Uterus (tissue), 4 donors: ENCODE measurements around the gene SNX19. TPM values are rescaled to one million over a fixed set of nuclear protein-coding genes. Genes with fewer than 3 reads are reported as not detected.

ENCODE experiments used
- DNase-seq, 2 donors: peaks; one replicate each; pipeline ENCODE4 v3.0.0-alpha.2; 2019 to 2020
- H3K27ac ChIP-seq, 2 donors: fragments of 200-600 bp; sonication (generic); 1 replicate in 1 of 2; 2 replicates in 1 of 2; pipeline ENCODE4 v1.5.1; 2016 to 2018
- H3K27me3 ChIP-seq, 2 donors: fragments of 200-600 bp; sonication (generic); one replicate each; pipeline ENCODE4 v1.5.1; 2018 to 2019; ENCODE audit warnings: control low read depth in 1 of 2
- H3K36me3 ChIP-seq, 2 donors: fragments of 200-600 bp; sonication (generic); one replicate each; pipeline ENCODE4 v1.5.1; 2019; ENCODE audit warnings: control low read depth in 1 of 2
- H3K4me1 ChIP-seq, 2 donors: fragments of 200-600 bp; sonication (generic); one replicate each; pipeline ENCODE4 v1.5.1; 2018 to 2019; ENCODE audit warnings: control low read depth in 1 of 2
- H3K4me3 ChIP-seq, 2 donors: fragments of 200-600 bp; sonication (generic); 1 replicate in 1 of 2; 2 replicates in 1 of 2; pipeline ENCODE4 v1.5.1; 2018 to 2019; ENCODE audit warnings: mild to moderate bottlenecking in 1 of 2
- H3K9me3 ChIP-seq, 2 donors: fragments of 200-600 bp; sonication (generic); one replicate each; pipeline ENCODE4 v1.5.1; 2019; ENCODE audit warnings: control low read depth in 1 of 2
- POLR2A ChIP-seq, 2 donors: fragments of 450-650 bp; IDR thresholded peaks; one replicate each; pipeline ENCODE4 v1.6.1; 2016; ENCODE audit warnings: antibody characterized with exemption in 2 of 2, mild to moderate bottlenecking in 1 of 2, moderate library complexity in 1 of 2
- intact Hi-C: fragments of 100-400 bp; cut with DNase I; formaldehyde crosslinking; loops from one replicate; pipeline ENCODE4 v1.15.1; 2023; ENCODE audit warnings: low total_unique reads
- total RNA-seq, 4 donors: library from RNA; depleted of rRNA in 3 of 4; stranded (reverse); fragments of >200 nt in 3 of 4; gene quantifications; one replicate each; pipeline versions ENCODE4 v1.1.0 to v1.2.4, GENCODE V29; 2014 to 2023
- TF ChIP-seq, protein P1 (sequence below), 4 experiments: fragments of 200-600 bp in 2 of 4; fragments of 450-650 bp in 2 of 4; sonication (generic) in 2 of 4; IDR thresholded peaks; one replicate each; pipeline ENCODE4 v1.5.1; 2016 to 2019; ENCODE audit warnings: antibody characterized with exemption in 4 of 4, mild to moderate bottlenecking in 2 of 4, moderate library complexity in 1 of 4
- donor health status: DM: yes; HTN: yes; CAD: no.

Gene SNX19
- total RNA-seq, 4 donors from 2014 or later, result 24.4 to 226 (median 82.3) TPM

DNA sequence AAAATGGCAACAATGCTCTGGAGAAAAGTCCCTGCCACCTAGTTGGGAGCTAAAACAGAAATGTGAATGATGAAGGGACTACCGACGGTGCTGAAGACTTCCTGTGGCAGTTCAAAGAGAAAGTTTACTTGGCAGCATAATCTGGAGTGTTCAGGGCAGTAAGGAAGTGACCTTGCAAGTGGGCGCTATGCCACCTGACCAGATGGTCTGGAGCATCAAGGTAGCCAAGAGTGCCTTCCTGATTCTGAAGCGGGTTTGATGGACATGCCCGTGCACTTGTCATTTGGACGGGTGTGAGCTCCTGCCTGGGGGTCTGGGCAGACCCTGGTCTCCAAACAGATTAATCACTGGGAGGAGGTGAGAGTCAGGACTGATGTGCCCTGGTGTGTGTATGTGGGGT is 1.8 kb upstream of the SNX19 start:
- no peaks in the 10 kb centered on the region for H3K27me3 ChIP-seq

DNA sequence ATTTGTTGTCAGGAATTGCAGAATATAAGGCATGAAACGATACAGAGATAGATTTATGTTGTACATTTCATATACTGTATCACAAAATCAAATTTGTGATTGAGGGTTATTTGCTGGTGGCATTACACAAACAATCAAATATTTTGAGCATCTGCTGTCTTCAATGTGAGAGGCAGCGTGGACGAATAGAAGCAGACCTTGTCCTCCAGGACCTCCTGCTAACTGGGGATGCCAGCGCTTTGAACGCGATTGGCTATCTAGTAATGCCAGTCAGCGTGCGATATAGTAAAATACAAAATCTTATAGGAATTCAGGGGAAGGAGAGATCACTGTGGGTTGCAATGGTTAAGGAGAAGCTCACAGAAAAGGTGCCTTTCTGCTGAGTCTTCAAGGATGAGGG is 631 bp upstream of the SNX19 start:
- intact Hi-C loops, result no loop called here
- Histone ChIP-seq H3K27me3 (no peaks in the 10 kb centered on the region), H3K4me1 (no peaks in the 10 kb centered on the region), H3K27ac (peak overlapping the region; percentile 71 to 81), H3K36me3 (no peaks in the 10 kb centered on the region), H3K9me3 (no peaks in the 10 kb centered on the region), H3K4me3 (peak overlapping the region; percentile 55 to 64)
- TF ChIP-seq POLR2A (IDR thresholded peaks at IDR 0.05), result no peak
- TF ChIP-seq, protein P1, sequence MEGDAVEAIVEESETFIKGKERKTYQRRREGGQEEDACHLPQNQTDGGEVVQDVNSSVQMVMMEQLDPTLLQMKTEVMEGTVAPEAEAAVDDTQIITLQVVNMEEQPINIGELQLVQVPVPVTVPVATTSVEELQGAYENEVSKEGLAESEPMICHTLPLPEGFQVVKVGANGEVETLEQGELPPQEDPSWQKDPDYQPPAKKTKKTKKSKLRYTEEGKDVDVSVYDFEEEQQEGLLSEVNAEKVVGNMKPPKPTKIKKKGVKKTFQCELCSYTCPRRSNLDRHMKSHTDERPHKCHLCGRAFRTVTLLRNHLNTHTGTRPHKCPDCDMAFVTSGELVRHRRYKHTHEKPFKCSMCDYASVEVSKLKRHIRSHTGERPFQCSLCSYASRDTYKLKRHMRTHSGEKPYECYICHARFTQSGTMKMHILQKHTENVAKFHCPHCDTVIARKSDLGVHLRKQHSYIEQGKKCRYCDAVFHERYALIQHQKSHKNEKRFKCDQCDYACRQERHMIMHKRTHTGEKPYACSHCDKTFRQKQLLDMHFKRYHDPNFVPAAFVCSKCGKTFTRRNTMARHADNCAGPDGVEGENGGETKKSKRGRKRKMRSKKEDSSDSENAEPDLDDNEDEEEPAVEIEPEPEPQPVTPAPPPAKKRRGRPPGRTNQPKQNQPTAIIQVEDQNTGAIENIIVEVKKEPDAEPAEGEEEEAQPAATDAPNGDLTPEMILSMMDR (IDR thresholded peaks at IDR 0.05), result no peak
- no peak for DNase-seq

More for the DNA sequence above, 1.8 kb upstream of the SNX19 start:
- no peak overlapping the region for H3K4me3 ChIP-seq
- no peak for DNase-seq
- intact Hi-C loops, result no loop called here
- TF ChIP-seq, protein P1 (IDR thresholded peaks at IDR 0.05), result no peak
- no peak for TF ChIP-seq POLR2A (IDR thresholded peaks at IDR 0.05)
- no peaks in the 10 kb centered on the region for H3K4me1 ChIP-seq
- H3K27ac ChIP-seq, result no peak overlapping the region
- no peaks in the 10 kb centered on the region for H3K9me3 ChIP-seq
- H3K36me3 ChIP-seq, result no peaks in the 10 kb centered on the region

DNA sequence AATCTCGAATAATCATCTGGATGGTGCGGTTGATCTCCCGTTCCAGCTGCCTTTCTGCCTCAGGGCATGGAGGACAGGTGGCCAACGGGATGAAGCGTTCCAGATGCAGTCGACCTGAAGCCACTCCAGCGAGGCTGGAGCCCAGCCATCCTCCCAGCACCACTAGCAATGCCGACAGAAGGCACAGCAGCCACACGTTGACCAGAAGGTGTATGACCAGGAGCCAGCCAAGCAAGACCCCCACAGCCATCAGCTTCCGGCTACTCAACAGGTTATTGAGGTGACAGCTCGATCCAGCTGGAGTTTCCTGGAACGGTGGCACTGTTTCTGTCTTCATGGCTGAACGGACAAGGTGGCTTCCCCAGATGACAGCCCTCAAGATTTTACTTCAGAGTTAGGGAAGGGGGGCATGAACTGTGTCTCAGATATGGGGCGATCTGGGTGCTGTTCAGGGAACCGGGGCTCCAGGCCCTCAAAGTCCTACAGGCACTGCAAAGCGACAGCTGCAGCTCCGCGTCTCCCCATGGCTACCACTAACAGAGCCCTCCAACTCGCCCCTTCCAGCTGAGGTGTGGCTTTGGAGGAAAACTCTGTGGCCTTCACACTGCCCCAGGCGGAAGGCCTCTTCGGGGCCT is 559 bp downstream of the SNX19 start:
- Histone ChIP-seq H3K36me3 (no peaks in the 10 kb centered on the region), H3K4me3 (peak overlapping the region; percentile 55 to 64), H3K27me3 (no peaks in the 10 kb centered on the region), H3K27ac (peak overlapping the region; percentile 71 to 81), H3K9me3 (no peaks in the 10 kb centered on the region), H3K4me1 (no peaks in the 10 kb centered on the region)
- TF ChIP-seq, protein P1 (IDR thresholded peaks at IDR 0.05), result no peak
- no peak for TF ChIP-seq POLR2A (IDR thresholded peaks at IDR 0.05)
- intact Hi-C loops, result no loop called here
- DNase-seq, result no peak

DNA sequence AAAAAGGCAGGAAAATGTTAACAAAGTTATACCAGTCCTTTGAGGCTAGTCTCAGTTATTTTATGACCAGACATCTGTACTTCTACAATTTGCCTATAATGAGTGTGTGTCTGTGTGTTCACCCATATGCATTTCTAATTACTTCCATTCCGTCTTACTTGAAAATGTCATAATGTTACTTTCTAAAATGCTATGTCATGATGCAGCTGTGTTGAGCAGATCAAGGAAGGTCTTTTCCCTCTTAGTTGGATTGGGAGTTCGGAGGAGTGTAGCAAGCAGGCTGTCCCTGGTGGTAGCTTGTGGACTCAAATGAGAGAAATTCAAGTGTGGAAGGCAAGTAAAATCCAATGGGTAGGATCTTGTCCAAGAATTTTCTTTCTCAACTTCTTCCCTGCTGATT is 3.0 kb downstream of the SNX19 start:
- no peaks in the 10 kb centered on the region for H3K27me3 ChIP-seq
- H3K4me1 ChIP-seq, result no peaks in the 10 kb centered on the region
- intact Hi-C loops, result no loop called here
- no peak for DNase-seq
- H3K9me3 ChIP-seq, result no peaks in the 10 kb centered on the region
- no peaks in the 10 kb centered on the region for H3K36me3 ChIP-seq
- no peak for TF ChIP-seq POLR2A (IDR thresholded peaks at IDR 0.05)
- TF ChIP-seq, protein P1 (IDR thresholded peaks at IDR 0.05), result no peak
- no peak overlapping the region for H3K27ac ChIP-seq
- no peak overlapping the region for H3K4me3 ChIP-seq

DNA sequence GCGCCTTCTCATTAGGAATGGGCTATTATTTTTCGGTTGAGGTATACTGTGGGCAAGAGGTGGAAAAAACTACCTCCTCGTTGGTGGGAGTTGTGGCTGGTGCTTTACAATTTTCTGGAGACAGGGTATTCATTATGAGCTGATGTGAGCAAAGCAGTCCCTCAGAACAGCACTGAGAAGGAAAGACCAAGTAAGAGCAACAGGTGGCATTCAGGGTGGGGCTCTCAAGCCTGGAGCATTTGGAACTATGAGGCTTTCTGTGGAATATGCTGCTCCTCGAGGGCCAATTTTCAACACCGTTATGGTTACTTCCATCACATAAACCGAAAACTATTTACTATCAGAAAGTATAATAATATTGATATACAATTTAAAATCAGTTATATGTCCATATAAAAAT is 3.7 kb downstream of the SNX19 start:
- no peak overlapping the region for H3K4me3 ChIP-seq
- H3K4me1 ChIP-seq, result no peaks in the 10 kb centered on the region
- intact Hi-C loops, result no loop called here
- H3K27me3 ChIP-seq, result no peaks in the 10 kb centered on the region
- no peaks in the 10 kb centered on the region for H3K36me3 ChIP-seq
- no peak for DNase-seq
- TF ChIP-seq, protein P1 (IDR thresholded peaks at IDR 0.05), result no peak
- no peak overlapping the region for H3K27ac ChIP-seq
- H3K9me3 ChIP-seq, result no peaks in the 10 kb centered on the region
